A204.1 (cell line): ENCODE data around the gene POU2F2.

Experiments
- FAIRE-seq: peaks from 2 replicates; lab custom pipeline; 2012; peaks lifted over from hg19 to GRCh38; lab: Jason Lieb, UNC

Gene POU2F2

DNA sequence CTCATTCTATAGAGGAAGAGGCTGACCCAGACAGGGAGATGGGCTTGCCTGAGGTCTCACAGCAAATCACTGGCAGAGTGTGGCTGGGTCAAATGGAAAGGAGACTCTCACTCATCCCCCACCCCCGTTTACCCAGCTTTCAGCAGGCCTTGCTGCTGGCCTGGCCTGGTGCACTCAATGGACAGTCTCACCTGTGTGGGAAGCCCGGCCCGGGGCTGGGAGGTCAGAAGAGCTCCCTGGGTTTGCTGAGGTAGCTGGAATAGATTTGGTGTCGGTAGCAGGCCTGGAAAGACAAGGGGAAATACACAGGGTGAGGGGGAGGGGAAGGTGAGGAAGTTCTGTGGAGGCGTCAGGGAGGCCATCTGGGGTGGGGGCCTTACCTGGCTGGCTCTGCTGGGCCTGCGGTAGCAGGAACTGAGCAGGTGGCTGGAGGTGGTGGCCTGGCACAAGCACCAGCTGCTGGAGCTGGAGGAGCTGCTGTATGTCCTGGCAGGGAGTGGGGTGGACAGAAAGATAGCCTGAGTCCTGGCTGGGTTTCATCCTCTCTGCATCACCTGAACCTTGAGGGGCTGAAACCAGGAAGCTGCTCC, 32.8 kb downstream of the POU2F2 start:
- no peak for FAIRE-seq

DNA sequence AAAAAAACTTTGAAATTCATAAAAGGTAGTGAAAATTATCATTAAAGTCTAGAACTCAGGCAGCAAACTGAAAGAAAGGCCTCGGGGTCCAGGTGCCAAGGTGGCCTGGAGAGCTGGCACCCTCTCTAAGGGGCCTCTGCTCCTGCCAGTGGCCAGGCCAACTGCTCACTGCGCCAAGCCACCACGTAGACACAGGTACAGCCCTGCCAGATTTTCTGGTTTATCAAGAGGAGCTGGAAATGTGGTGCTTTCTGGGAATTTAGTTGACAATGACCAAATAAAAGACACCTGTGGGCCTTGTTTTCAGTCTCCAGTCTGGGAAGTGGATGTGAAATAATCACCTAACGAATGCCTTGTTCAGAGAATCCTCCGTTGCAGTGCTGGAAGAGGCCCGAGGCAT, 33.5 kb downstream of the POU2F2 start:
- no peak for FAIRE-seq

DNA sequence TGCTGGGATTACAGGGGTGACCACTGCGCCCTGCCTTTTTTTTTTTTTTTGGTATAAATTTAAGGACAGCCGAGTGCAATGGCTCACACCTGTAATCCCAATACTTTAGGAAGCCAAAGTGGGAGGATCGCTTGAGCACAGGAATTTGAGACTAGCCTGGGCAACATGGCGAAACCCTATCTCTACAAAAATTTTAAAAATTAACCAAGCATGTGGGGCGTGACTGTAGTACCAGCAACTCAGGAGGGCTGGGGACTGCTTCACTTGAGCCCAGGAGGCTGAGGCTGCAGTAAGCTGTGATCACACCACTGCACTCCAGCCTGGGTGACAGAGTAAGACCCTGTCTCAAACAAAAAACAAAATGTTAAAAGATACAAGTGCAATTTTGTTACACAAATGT, 34.8 kb downstream of the POU2F2 start:
- FAIRE-seq, result no peak

DNA sequence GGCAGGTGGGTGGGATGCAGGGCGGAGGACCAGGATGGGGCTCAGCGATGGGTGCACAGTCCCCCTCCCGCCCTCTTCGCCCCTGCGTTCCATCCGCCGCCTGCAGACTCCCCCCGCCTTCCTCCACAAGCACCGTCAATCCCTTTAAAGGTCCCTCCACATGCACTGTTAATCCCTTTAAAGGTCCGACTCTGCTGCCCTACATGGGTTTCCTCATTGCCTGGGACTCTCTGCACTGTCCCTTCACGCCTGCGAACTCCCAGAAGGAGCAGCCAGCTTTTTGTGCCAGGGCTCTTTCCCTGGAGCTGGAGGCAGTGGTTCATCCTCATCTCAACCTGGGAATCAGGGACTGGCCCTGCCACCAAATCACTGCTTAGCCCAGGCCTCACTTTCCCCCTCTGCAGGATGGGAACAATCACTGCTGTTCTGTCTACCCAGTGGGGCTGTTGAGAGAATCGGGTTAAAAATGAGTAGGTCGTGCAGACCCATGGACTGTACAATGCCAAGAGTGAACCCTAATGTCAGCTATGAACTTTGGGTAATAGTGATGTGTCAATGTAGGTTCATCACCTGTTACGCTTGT, 35.9 kb downstream of the POU2F2 start:
- no peak for FAIRE-seq

DNA sequence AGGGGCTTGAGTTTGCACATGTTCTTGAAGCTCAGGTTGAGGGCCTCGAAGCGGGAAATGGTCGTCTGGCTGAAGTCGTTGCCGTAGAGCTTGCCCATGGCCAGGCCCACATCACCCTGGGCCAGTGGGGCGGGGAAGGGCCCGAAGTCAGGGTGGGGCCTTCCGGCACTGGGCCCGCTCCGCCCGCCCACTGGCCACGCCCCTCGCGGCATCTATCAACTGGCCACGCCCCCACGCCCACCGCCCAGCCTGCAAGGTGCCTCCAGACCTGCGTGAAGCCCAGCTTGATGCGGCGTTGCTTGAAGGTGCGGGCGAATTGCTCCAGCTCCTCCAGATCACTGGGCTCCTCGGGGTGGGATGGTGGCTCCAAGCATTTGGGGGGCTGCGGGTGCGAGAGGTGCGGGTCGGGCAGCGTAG, 36.4 kb downstream of the POU2F2 start:
- FAIRE-seq, result no peak

DNA sequence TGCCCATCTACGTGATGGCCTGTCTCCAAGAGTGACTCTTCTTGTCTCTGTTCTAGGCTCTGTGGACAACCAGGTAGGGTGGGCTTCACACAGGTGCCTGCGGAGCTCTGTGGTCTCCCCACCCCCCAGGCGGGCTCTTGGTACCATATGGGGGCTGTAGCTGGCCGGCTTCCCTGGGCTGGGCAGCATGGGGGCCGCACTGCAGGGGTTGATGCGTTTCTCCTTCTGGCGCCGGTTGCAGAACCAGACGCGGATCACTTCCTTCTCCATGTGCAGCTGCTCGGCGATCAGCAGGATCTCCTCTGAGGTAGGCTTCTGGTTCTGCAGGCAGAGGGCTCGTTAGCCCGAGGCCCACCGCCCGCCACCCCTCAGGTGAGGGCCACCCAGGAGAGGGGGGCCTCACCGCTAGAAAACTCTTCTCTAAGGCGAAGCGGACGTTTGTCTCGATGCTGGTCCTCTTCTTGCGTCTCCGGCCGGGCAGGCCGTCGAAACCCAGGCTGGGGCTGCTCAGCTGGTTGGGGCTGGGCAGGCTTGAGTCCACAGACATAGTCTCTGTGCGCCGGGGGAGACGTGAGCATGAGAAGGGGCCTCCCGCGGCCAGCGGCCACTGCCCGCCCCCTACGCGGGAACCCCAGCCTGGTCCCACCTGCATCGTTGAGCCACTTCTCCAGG, 37.0 kb downstream of the POU2F2 start:
- no peak for FAIRE-seq

DNA sequence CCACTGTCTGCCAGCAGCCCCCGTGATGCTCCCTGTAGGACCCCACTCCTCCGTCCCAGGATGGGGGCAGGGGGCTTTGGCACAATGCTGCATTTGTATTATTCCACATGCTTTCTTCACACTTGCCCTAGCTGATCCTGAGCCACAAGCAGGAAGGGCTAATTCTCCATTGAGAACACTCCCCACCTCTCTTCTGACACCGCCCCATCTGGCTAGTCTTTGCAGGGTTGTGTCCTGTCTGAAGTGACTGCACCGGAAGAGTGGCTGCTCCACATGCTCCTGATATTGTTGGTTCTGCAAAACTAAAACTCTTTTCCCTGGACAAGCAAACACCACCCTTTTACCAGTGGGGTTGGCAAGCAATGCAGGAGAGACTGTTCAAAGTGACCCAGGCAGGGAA, 38.3 kb downstream of the POU2F2 start:
- no peak for FAIRE-seq

DNA sequence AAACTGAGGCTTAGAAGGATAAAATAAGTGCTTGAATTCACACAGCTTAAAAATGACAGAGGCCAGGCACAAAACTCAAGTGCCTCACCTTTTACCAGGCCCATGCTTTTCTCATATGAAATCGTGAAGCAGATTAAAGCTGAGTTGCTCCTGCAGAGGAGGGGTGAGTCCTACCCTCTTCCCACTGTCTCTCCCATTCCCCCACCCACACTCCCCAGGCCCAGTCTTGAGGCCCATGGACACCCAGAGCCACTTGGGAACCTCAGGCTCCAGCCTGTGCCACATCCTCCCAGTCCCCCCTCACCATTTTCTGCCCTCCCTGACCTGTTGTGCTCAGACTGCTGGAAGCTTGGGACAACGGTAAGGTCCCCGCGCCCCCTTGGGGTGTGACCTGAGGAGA, 38.7 kb downstream of the POU2F2 start:
- FAIRE-seq, result no peak

DNA sequence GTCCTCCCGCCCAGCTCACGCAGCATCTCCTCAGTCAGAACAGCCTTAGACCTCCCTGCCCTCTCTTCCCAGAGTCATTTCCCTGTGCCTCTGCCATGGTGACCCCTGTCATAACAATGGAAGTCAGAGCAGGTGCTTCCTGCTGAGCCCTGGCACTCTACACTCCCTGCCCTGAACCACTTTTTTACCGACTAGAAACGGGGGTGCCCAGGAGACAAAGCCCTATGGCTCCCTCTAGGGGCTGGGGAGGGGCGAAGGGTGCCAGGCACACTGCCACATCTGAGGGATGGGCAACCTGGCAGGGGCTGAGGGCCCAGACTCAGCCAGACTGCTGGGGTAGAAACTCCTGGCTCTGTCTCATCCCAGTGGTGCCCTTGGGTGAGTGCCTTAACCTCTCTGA, 39.9 kb downstream of the POU2F2 start:
- no peak for FAIRE-seq

DNA sequence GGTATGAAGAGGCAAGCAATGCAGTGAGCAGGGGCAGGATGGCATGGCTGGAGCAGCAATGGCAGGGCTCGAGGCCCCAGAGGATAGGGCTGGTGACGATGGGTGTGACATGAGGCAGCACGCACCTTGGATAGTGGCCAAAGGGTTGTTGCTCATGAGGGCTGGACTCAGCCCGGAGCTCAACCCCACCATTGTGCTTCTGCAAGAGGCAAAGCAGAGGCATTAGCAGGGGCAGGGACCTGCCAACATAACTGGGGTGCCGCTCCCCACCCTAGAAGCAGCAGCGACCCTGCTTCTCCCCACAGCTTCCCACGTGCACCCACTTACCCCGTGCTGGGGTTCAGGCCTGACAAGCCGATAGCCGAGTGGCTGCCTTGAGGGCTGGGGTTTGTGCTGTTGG, 40.5 kb downstream of the POU2F2 start:
- no peak for FAIRE-seq

DNA sequence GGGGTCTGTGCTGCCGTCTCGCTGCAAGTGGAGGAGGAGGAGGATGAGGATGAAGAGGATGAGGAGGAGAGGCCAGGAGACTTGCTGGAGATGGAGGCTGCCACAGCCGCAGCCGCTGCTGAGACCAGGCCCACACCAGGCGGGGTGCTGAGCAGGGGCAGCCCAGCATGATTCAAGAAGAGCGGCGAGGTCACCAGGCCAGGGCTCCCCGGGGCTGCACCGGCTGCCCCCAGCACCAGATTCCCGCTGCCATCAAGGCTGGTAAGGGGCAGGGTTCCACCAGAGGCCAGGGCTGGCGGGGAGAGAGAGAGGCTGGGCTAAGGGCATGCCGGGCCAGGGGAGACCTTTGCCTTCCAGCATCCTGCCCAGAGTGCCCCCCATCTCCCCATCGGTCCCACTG, 40.9 kb downstream of the POU2F2 start:
- FAIRE-seq, result no peak

DNA sequence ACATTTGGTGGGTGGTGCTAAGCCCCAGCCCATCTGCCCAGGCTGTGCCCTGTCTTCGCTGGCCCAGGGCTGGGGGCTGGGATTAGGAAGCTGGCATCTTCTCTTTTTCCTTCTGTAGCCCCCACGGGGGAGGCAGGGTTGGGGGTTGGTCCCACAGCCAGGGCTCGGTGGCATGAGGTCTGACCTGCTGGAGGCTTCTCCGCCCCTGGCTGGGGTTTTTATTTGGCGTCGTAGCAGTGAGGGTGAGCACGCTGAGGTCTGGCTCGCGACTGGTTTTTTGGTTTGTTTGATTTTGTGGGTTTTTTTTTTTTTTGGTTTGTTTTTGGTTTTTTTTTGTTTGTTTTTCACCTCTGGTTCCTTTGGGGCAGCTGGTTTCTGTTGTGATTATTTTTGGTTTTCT, 41.6 kb downstream of the POU2F2 start:
- no peak for FAIRE-seq

DNA sequence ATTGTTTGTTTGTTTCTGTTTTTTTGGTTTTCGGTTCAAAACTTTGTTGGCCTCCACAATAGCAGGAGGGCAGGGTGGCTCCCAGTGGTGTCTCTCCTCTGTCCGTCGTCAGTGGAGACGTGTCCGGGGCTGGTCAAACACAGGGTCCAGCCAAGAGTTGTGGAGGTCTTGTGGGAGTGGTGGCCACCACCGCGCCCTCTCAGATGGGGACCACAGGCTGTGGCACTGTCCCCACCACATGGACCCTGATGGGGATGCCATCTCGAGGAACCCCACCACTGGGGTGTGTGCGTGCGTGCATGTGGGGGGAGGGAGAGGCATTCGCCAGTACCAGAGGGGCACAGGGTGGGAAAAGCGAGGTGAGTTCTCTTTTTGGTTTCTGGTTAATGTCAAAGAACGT, 42.5 kb downstream of the POU2F2 start:
- no peak for FAIRE-seq

DNA sequence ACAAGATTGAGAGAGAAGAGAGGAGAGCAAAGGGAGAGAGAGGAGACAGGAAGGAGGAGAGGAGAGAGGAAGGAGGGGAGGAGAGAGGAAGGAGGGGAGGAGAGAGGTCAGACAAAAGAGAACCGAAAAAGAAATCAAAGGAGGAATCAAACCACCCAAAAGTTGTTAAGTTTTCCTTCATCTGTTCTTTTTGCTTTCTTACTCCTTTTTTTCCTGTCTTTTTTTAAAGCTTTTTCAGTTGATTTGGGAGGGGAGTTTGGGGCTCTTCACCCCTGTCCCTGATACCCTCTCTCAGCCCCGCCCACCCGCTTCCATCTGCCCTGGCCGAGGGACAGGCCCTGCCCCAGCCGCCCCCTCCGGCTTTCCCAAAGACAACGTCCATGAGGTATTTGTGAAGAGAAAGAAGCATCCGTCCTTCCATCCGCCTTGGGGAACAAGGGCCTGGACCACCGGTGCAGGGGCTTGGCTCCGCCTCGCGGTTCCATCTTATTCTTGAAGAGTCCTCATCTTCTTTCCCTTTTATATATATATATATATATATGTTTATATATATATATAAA, 43.0 kb downstream of the POU2F2 start:
- FAIRE-seq, result no peak

DNA sequence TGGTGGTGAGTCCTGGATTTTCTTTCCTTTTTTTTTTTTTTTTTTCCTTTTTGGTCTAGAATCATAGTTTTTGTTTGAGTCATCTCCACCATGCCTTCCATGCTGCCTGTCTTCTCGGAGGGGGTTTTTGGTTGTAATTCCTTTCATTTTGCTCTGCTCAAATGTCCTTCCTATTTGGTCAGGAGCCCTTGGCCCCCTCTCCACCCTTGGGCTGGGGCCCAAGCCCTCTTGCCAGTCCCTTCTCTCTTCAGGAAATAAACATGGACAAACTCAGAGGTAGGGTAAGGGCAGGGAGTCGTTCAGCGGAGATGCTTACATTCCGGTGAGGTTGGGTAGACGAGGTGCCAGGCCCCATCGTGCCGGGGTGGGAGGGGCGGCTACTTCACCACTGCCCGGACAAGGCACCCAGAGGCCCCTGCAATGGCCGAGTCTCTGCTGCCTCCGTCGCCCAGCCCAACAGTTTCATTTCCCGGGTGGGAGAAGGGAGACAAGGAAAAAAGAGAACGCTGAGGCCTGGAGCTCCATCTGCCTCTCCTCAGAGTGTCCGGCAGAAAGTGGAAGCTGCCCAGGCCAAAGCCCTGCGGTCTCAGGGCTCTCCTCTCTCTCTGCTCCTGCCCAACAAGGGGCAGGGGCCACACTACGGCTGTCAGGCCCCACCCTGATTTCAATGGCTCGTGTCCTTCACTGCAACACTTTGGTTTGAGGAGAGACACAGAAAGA, 43.6 kb downstream of the POU2F2 start:
- no peak for FAIRE-seq

DNA sequence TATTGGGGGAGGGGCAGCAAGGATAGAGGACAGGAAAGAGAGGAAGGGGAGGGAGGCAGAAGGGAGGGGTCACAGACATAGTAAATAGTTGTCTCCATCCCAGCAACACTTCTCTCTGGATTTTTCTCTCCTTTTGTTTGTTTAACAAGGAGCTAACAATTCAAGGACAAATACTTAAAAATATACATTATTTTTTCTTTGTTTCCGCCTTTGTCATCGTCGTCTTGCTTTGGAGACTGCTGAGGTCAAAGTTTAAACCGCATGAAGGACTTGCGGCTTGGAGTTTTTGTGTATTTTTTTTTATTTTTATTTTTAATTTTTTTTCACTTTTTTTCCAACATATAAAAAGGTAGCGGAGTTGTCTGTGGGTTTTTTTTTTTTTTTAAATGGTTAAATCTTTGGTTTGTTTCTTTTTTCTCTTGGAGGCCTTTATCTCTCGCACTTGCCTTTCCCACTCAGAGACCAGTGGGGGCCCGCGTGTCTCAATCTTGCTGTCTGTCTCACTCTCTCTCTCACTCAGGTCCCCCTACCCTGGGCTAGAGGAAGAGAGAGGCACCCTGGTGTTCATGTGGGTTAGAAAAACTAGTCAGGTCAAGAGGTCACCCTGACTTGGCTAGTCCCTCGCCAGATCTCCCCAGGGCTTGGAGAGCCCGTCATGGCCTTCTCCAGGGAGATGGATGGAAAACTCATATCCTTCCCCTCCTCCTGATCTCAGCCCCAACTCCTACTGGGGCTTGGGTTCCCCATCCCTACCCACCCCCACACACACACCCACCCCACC, 45.3 kb downstream of the POU2F2 start:
- no peak for FAIRE-seq

DNA sequence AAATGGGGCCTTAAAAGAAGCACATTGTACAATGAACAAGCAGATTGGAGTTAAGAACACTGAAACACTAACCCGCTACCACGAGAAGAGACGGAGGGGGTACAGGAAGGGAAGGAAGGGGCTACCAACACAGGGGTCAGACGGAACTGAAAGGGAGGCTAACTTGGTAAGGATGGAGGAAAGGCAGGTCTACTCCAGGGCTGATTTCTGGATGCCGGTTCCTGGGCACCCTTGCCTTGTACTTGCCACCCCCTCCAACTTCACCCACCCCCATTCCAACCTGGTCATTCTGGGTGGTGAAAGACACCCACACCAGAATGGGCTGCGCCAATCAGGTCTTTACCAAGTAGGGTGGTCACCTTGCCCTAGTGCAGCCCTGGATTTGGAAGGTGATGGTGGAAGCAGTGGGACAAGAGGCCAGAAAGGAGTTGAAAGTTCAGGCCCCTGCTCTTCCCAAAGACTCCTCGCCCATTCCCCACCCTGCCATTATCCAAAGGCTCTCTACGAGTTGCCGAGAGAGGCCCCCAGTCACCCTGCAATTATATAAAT, 46.0 kb downstream of the POU2F2 start:
- no peak for FAIRE-seq

DNA sequence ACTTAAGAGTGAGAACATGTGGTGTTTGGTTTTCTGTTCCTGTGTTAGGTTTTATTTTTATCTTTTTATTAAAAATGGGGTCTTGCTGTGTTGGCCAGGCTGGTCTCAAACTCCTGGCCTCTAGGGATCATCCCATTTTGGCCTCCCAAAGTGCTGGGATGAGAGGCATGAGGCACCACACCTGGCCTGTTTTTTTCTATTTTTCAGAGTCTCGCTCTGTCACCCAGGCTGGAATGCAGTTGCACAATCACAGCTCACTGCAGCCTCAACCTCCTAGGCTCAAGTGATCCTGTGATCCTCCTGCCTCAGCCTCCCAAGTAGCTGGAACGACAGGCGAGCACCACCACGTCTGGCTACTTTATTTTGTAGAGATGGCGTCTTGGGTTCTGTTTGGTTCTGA, 48.7 kb downstream of the POU2F2 start:
- FAIRE-seq, result no peak

DNA sequence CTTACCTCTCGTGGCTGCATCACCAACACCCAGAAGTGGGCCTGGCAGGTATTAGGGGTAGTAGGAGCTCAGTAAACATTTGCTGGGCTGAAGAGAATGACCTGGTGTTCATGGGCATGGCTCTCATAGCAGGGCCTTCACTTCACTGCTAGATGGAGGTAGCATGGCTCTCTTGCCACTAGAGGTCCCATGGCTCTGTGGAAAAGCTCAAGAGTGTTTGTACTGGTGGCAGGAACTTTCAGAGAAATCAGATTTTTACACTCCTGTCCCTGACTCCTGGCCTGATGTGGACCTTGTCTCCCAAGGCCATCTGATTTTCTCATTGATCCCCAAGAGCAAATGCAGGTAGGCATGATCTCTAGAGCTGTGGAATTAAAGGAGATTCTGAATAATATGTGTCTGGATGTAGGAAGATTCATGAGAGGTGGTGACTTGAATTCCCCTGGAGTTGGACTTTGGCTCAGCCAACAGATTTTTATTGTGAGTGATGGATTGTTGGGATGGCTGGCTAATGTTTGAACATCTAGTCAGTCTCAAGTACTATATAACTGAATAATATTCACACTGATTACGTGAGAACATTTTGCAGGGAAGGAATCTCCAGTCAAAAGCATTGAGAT, 50.6 kb downstream of the POU2F2 start:
- no peak for FAIRE-seq

DNA sequence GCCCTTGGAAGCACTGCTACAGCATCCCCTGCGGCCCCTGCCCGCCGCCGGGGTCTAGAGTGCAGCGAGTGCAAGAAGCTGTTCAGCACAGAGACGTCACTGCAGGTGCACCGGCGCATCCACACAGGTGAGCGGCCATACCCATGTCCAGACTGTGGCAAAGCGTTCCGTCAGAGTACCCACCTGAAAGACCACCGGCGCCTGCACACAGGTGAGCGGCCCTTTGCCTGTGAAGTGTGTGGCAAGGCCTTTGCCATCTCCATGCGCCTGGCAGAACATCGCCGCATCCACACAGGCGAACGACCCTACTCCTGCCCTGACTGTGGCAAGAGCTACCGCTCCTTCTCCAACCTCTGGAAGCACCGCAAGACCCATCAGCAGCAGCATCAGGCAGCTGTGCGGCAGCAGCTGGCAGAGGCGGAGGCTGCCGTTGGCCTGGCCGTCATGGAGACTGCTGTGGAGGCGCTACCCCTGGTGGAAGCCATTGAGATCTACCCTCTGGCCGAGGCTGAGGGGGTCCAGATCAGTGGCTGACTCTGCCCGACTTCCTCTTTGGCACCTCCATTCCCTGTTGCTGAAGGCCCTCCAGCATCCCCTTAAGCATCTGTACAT, 51.4 kb downstream of the POU2F2 start:
- FAIRE-seq, result no peak
